ENCODE data around the gene FAM111B.

FAM111B gene

DNA sequence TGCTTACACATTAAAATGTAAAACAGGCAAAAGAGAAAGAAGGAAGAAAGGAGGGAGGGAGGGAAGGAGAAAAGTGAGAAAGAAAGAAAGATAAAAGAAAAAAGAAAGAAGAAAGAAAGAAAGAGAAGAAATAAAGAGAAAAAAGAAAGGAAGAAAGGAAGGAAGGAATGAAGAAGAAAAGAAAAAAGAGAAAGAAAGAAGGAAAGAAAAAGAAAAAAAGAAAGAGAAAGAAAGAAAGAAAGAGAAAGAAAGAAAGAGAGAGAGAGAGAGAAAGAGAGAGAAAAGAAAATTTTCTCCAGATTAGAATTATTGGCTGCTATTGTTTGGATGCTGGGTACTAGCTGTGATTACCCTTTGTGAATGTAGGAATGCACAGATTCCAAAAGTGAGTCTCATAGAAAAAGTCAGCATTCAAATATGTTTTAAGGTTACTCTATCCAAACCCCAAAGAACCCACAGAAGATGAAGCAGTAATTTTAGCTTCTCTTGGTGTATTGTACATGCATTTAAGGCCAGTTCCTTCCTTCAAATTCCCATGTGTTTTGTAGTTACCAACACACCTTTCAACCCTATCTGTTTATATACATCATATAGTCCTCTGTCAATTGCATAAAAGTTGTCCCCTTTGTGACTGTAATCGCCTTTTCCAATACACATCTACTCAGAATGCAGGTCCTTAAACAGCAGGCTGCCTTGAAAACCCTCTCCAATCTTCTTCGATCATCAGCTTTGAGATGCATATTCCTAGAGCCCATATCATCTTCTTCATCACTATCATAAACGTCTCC, 34.8 kb downstream of the FAM111B start:
- in situ Hi-C loops (cut with MboI; ENCODE audit: low pct_unique_long_range_greater_than_20kb, low sequenced_read_pairs, unreplicated experiment), result loop anchor here (25.0 kb wide), 1 partner anchor 480 kb away; no protein-coding TSS in a partner anchor
- DNase-seq (ENCODE audit: low spot score), result no peak
- TF ChIP-seq, protein P1, sequence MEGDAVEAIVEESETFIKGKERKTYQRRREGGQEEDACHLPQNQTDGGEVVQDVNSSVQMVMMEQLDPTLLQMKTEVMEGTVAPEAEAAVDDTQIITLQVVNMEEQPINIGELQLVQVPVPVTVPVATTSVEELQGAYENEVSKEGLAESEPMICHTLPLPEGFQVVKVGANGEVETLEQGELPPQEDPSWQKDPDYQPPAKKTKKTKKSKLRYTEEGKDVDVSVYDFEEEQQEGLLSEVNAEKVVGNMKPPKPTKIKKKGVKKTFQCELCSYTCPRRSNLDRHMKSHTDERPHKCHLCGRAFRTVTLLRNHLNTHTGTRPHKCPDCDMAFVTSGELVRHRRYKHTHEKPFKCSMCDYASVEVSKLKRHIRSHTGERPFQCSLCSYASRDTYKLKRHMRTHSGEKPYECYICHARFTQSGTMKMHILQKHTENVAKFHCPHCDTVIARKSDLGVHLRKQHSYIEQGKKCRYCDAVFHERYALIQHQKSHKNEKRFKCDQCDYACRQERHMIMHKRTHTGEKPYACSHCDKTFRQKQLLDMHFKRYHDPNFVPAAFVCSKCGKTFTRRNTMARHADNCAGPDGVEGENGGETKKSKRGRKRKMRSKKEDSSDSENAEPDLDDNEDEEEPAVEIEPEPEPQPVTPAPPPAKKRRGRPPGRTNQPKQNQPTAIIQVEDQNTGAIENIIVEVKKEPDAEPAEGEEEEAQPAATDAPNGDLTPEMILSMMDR (IDR thresholded peaks at IDR 0.05; ENCODE audit: extremely low read depth, insufficient read depth, missing control alignments), result no peak

DNA sequence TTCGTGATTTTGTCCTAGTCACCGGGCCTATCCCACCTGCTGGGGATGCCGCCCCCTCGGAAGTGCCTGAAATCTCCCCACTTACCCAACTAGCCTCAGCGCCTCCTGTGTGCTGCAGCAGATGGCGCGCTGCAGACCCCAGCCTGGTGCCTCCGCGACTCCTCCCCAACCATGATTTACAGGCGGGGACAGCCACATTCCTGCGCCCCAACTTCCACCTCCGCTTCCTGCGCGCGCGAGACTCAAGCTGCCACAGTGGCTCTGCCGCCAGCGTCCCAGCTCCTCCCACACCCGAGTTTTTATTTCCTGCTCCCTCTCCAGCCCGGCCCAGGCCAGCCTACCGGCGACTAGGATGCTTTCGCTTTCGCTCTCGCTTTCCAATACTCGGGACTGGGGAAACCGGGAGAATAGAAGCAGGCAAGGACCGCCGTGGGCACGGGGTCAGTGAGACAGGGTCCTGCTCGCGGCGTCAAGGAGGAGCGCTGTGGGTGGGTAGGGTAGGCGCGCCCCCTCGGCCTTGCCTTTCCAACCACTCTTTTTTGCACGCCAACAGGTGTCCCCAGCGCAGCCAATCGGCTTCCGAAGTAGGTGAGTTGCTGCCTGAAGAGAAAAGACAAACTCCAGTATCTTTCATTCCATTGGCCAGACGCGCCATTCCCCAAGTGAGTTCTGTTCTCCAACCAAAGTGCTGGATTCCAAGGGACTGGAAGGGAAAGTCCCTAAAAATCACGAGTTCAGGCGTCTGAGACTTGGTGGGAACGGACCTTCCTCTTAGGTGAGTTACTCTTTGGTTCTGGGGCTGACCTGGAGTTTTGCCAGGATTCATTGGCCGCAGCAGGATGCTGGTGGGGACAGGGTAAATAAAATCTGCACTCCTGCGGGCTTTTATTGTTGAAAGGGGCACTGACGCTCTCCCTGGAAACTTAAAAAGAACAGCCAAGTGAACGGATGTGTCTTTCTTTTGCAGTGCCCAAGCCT, 35.8 kb downstream of the FAM111B start, which contains the start of gene FAM111A:
TSS of gene FAM111A (plus strand) at position 327 of the 978 bp plus-strand sequence. CDS start 6,017 bp downstream, outside the sequence.
- peak; percentile 85 for DNase-seq (ENCODE audit: low spot score)
- in situ Hi-C loops (cut with MboI; ENCODE audit: low pct_unique_long_range_greater_than_20kb, low sequenced_read_pairs, unreplicated experiment), result loop anchor here (25.0 kb wide), 1 partner anchor 481 kb away; no protein-coding TSS in a partner anchor
- TF ChIP-seq, protein P1 (IDR thresholded peaks at IDR 0.05; ENCODE audit: extremely low read depth, insufficient read depth, missing control alignments), result peak; percentile 75

DNA sequence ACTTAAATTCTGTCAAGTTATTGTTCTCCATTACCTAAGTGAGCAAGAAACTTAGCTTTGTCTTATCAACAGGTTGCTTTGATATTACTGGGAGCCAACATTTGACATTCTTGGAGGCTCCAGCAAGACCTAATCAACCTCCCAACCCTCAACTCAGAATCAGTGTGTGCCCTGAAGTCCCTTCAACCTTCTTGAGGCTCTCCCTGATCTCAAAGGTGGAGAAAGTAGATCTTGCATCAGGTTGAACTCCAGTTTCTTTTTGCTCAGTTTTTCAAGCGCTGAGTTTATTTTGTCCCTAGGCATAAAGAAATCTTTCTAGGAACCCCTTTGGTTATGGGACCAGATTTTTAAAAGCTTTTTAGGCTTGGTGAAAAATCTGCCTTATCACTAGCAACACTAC, 37.1 kb downstream of the FAM111B start:
- in situ Hi-C loops (cut with MboI; ENCODE audit: low pct_unique_long_range_greater_than_20kb, low sequenced_read_pairs, unreplicated experiment), result loop anchor here (25.0 kb wide), 1 partner anchor 482 kb away; no protein-coding TSS in a partner anchor
- TF ChIP-seq, protein P1 (IDR thresholded peaks at IDR 0.05; ENCODE audit: extremely low read depth, insufficient read depth, missing control alignments), result no peak
- DNase-seq (ENCODE audit: low spot score), result no peak

DNA sequence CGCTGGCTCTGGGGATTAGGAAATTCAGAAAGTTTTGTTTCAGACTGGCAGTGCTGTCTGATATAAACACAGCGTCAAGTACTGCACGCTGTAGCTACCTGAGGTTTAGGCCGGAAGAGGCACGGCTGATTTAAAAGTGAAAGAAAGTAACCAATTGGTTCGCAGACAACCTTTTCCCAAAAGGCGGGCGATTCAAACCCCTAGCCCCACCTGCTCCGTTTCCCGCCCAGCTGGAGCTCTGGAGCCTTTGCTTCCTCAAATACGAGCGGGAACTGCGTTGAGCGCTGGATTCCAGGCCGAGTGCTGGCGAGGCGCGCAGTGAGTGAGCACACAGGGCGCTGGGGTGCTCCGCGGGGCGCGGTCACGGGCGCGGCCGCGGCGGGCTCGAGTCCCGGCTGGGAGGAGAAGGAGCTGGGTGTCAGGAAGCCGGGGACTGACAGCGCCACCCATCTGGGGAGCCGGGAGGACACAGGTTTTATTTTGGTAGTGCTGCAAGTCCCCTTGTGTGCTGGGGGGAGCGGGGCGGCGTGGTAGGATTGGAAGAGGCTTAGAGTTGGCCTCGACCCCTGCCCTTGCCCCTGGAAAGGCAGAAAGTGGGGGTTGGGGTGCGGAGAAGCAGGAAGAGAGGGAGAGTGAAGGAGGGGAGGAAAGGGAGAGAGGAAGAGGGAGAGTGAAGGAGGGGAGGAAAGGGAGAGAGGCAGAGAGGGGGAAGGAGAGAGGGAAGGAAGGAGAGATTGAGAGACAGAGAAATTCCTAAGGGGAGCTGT, 37.7 kb downstream of the FAM111B start:
- TF ChIP-seq, protein P1 (IDR thresholded peaks at IDR 0.05; ENCODE audit: extremely low read depth, insufficient read depth, missing control alignments), result peak; percentile 36
- in situ Hi-C loops (cut with MboI; ENCODE audit: low pct_unique_long_range_greater_than_20kb, low sequenced_read_pairs, unreplicated experiment), result loop anchor here (25.0 kb wide), 1 partner anchor 482 kb away; no protein-coding TSS in a partner anchor
- peak; percentile 88 for DNase-seq (ENCODE audit: low spot score)

DNA sequence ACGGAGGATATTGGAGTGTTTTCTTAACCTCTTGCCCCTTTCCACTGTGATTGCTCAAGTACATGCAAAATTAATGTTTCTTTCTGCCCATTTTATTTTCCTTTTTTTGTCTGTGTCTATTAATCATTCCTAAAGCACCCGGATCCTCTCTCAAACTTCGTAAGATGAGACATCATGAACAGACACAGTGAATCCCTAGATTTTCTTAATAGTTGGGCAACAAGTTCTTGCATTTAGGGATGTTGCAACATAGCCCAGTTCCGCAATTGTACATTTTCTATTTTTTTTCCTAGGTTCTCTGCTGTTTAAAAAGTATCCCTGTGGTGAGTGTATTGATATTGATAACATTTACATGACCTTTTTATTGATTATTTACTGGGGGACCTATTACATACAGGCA, 38.5 kb downstream of the FAM111B start:
- in situ Hi-C loops (cut with MboI; ENCODE audit: low pct_unique_long_range_greater_than_20kb, low sequenced_read_pairs, unreplicated experiment), result loop anchor here (25.0 kb wide), 1 partner anchor 483 kb away; no protein-coding TSS in a partner anchor
- DNase-seq (ENCODE audit: low spot score), result no peak
- TF ChIP-seq, protein P1 (IDR thresholded peaks at IDR 0.05; ENCODE audit: extremely low read depth, insufficient read depth, missing control alignments), result no peak

Data from GM13977 (cell line).